ENCODE results near the gene ZNF436. TPM values are rescaled to one million over a fixed set of nuclear protein-coding genes. Genes with fewer than 3 reads are reported as not detected.
"Not testable (repeated sequence)": the region's sequence is repeated elsewhere in the genome, so short reads cannot be mapped to it uniquely, and the experiment has no call there.

ZNF436 gene
- total RNA-seq, 2 experiments from 2014 or later, result 3.7 to 4.0 TPM

GRCh38 chr1:23381233-23381885 lies 11.7 kb upstream of the ZNF436 start:
- no peak for DNase-seq
- Mint-ChIP-seq H3K4me3 (no peak overlapping the region), H3K27ac (no peak overlapping the region), H3K27me3 (no peaks in the 10 kb centered on the region), H3K9me3 (no peaks in the 10 kb centered on the region), H3K4me1 (ENCODE audit: low read depth) (no peaks in the 10 kb centered on the region), H3K36me3 (ENCODE audit: low read depth) (peaks cover 47% of the 10 kb centered on the region)
- ATAC-seq (ENCODE audit: poor library complexity), result no peak
- H3K27ac ChIP-seq (ENCODE audit: low read depth in 1 of 2, low read length in 2 of 2), result no peak overlapping the region
- intact Hi-C loops (cut with DNase I, micrococcal nuclease), result no loop called here
- TF ChIP-seq CTCF (IDR thresholded peaks at IDR 0.05), result no peak
- CTCF ChIA-PET, result no interaction called here
- no peaks in the 10 kb centered on the region for H3K4me1 ChIP-seq (ENCODE audit: insufficient read depth, low read length)
- no peaks in the 10 kb centered on the region for H3K27me3 ChIP-seq (ENCODE audit: control insufficient read depth in 1 of 2, insufficient read depth in 2 of 2, low read length in 2 of 2)
- H3K36me3 ChIP-seq (ENCODE audit: insufficient read depth, low read length), result peaks cover 4% of the 10 kb centered on the region
- POLR2A ChIA-PET, result no interaction called here
- H3K9me3 ChIP-seq (ENCODE audit: control insufficient read depth in 1 of 2, insufficient read depth in 1 of 2, low read length in 2 of 2), result no peaks in the 10 kb centered on the region
- H3K4me3 ChIP-seq (ENCODE audit: low read length), result no peak overlapping the region

- Histone ChIP-seq H3K27me3 (ENCODE audit: control insufficient read depth in 1 of 2, insufficient read depth in 2 of 2, low read length in 2 of 2) (no peaks in the 10 kb centered on the region), H3K4me1 (ENCODE audit: insufficient read depth, low read length) (no peaks in the 10 kb centered on the region), H3K9me3 (ENCODE audit: control insufficient read depth in 1 of 2, insufficient read depth in 1 of 2, low read length in 2 of 2) (no peaks in the 10 kb centered on the region), H3K4me3 (ENCODE audit: low read length) (no peak overlapping the region), H3K27ac (ENCODE audit: low read depth in 1 of 2, low read length in 2 of 2) (no peak overlapping the region), H3K36me3 (ENCODE audit: insufficient read depth, low read length) (peaks cover 4% of the 10 kb centered on the region)
- intact Hi-C loops (cut with DNase I, micrococcal nuclease), result no loop called here
- Mint-ChIP-seq H3K9me3 (no peaks in the 10 kb centered on the region), H3K36me3 (ENCODE audit: low read depth) (peaks cover 44% of the 10 kb centered on the region), H3K4me1 (ENCODE audit: low read depth) (no peaks in the 10 kb centered on the region), H3K27ac (no peak overlapping the region), H3K4me3 (no peak overlapping the region), H3K27me3 (no peaks in the 10 kb centered on the region)
- no peak for TF ChIP-seq CTCF (IDR thresholded peaks at IDR 0.05)
- DNase-seq, result no peak
- ChIA-PET CTCF (no interaction called here), POLR2A (no interaction called here)
- ATAC-seq (ENCODE audit: poor library complexity), result no peak
These were observed 11.1 kb upstream of the ZNF436 start for GRCh38 chr1:23380719-23381118.

DNA sequence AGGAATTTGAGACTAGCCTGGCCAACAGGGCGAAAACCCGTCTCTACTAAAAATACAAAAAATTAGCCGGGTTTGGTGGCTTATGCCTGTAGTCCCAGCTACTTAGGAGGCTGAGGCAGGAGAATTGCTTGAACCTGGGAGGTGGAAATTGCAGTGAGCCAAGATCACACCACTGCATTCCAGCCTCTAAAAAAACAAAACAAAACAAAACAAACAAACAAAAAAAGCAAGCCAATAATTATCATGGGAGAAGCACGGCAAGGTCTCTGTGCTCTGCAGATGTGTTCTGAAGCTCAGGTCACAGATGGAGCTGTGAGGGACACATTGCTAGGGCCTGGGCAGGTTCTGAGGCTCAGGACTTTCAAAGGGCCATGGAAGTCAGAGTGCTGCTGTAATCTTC lies 10.6 kb upstream of the ZNF436 start:
- CTCF ChIA-PET; H3K4me3 ChIP-seq (ENCODE audit: low read length); H3K36me3 ChIP-seq (ENCODE audit: insufficient read depth, low read length); H3K27me3 ChIP-seq (ENCODE audit: control insufficient read depth in 1 of 2, insufficient read depth in 2 of 2, low read length in 2 of 2); H3K4me1 Mint-ChIP-seq (ENCODE audit: low read depth); H3K4me1 ChIP-seq (ENCODE audit: insufficient read depth, low read length); H3K27ac Mint-ChIP-seq; H3K9me3 Mint-ChIP-seq; POLR2A ChIA-PET; H3K27me3 Mint-ChIP-seq; H3K9me3 ChIP-seq (ENCODE audit: control insufficient read depth in 1 of 2, insufficient read depth in 1 of 2, low read length in 2 of 2); DNase-seq; ATAC-seq (ENCODE audit: poor library complexity); intact Hi-C loops (cut with DNase I, micrococcal nuclease); H3K4me3 Mint-ChIP-seq; H3K27ac ChIP-seq (ENCODE audit: low read depth in 1 of 2, low read length in 2 of 2): not testable (repeated sequence)
- peaks cover 44% of the 10 kb centered on the region for H3K36me3 Mint-ChIP-seq (ENCODE audit: low read depth)

Data from CD4-positive, alpha-beta T cell (primary cell).